GM12801 (cell line): ENCODE results near the gene KCNRG.

Experiments used
- TF ChIP-seq, protein P1 (sequence below): IDR thresholded peaks from one replicate; pipeline ENCODE4 v1.5.1; 2011; ENCODE audit warnings: control low read depth; ENCODE audit not compliant: insufficient read length; ENCODE audit errors: extremely low read depth

KCNRG gene

DNA sequence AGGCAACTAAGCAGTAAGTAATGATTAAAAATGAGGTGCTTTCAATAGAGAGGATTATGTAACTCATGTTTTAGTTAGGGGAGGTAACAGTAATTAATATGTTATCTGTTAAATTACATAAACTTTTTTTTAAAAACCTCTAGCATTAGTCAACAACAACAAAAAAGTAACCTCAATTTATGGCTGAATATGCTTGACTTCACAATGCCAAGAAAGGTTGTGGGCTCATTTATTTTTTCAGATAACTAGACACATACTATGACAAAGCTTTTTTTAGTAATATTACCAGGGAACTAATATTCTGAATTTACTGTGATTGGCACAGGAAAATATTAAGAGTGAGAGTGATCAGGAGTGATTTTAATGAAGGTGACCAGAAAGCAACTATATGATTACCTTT lies 54.9 kb downstream of the KCNRG start:
- TF ChIP-seq, protein P1, sequence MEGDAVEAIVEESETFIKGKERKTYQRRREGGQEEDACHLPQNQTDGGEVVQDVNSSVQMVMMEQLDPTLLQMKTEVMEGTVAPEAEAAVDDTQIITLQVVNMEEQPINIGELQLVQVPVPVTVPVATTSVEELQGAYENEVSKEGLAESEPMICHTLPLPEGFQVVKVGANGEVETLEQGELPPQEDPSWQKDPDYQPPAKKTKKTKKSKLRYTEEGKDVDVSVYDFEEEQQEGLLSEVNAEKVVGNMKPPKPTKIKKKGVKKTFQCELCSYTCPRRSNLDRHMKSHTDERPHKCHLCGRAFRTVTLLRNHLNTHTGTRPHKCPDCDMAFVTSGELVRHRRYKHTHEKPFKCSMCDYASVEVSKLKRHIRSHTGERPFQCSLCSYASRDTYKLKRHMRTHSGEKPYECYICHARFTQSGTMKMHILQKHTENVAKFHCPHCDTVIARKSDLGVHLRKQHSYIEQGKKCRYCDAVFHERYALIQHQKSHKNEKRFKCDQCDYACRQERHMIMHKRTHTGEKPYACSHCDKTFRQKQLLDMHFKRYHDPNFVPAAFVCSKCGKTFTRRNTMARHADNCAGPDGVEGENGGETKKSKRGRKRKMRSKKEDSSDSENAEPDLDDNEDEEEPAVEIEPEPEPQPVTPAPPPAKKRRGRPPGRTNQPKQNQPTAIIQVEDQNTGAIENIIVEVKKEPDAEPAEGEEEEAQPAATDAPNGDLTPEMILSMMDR: no peak
